GM10266 (cell line): Measurements from ENCODE around the gene CELSR1.
"Not testable (repeated sequence)": the region's sequence is repeated elsewhere in the genome, so short reads cannot be mapped to it uniquely, and the experiment has no call there.

Experiments used
- DNase-seq: peaks from one replicate; pipeline ENCODE4 v3.0.0; 2012; ENCODE audit errors: extremely low spot score
- CTCF ChIP-seq: IDR thresholded peaks from 2 replicates; pipeline ENCODE4 v1.5.1; 2012; ENCODE audit warnings: mild to moderate bottlenecking, low read depth; ENCODE audit not compliant: control insufficient read depth, insufficient read depth; ENCODE audit errors: missing control alignments

The CELSR1 gene

GRCh38 chr22:46507451-46508425 lies 29.7 kb downstream of the CELSR1 start:
- no peak for DNase-seq
- no peak for TF ChIP-seq CTCF

GRCh38 chr22:46504584-46504983 lies 32.8 kb downstream of the CELSR1 start:
- DNase-seq, result no peak
- no peak for TF ChIP-seq CTCF

GRCh38 chr22:46502440-46503175 lies 34.8 kb downstream of the CELSR1 start:
- TF ChIP-seq CTCF, result no peak
- no peak for DNase-seq

GRCh38 chr22:46501701-46502100 lies 35.7 kb downstream of the CELSR1 start:
- no peak for DNase-seq
- no peak for TF ChIP-seq CTCF

GRCh38 chr22:46501265-46501664 lies 36.2 kb downstream of the CELSR1 start:
- DNase-seq, result not testable (repeated sequence)

GRCh38 chr22:46500201-46500600 lies 37.2 kb downstream of the CELSR1 start:
- DNase-seq, result no peak

GRCh38 chr22:46499805-46500189 lies 37.6 kb downstream of the CELSR1 start:
- no peak for TF ChIP-seq CTCF
- DNase-seq, result no peak

More at GRCh38 chr22:46500201-46500600, 37.2 kb downstream of the CELSR1 start:
- no peak for TF ChIP-seq CTCF
